Subcutaneous abdominal adipose tissue (tissue), 5 donors: ENCODE results near the gene NHERF1.

ENCODE experiments used
- H3K27ac ChIP-seq: one replicate; pipeline ENCODE4 v1.7.0; 2013; ENCODE audit warnings: low read depth, mild to moderate bottlenecking, inconsistent platforms, low read length, moderate library complexity
- H3K27me3 ChIP-seq, 5 donors: one replicate each; pipeline ENCODE4 v1.7.0; 2013; ENCODE audit warnings: low read length in 5 of 5, inconsistent platforms in 1 of 5; ENCODE audit not compliant: control insufficient read depth in 5 of 5, insufficient read depth in 4 of 5
- H3K36me3 ChIP-seq, 5 donors: one replicate each; pipeline ENCODE4 v1.7.0; 2013; ENCODE audit warnings: low read length in 5 of 5; ENCODE audit not compliant: control insufficient read depth in 5 of 5, insufficient read depth in 5 of 5
- H3K4me1 ChIP-seq, 5 donors: one replicate each; pipeline ENCODE4 v1.7.0; 2013; ENCODE audit warnings: low read length in 5 of 5, mild to moderate bottlenecking in 3 of 5, moderate library complexity in 1 of 5; ENCODE audit not compliant: control insufficient read depth in 5 of 5, insufficient read depth in 5 of 5
- H3K4me3 ChIP-seq, 5 donors: one replicate each; pipeline ENCODE4 v1.7.0; 2013; ENCODE audit warnings: low read length in 5 of 5, low read depth in 1 of 5
- H3K9ac ChIP-seq, 5 donors: one replicate each; pipeline ENCODE4 v1.7.0; 2013; ENCODE audit warnings: low read length in 5 of 5, mild to moderate bottlenecking in 4 of 5, moderate library complexity in 3 of 5
- H3K9me3 ChIP-seq, 5 donors: one replicate each; pipeline ENCODE4 v1.7.0; 2013; ENCODE audit warnings: low read length in 5 of 5; ENCODE audit not compliant: control insufficient read depth in 5 of 5
- donor health status: healthy.
- donor health status: healthy.
- donor health status: healthy.
- donor health status: healthy.
- donor health status: healthy.

The NHERF1 gene

DNA sequence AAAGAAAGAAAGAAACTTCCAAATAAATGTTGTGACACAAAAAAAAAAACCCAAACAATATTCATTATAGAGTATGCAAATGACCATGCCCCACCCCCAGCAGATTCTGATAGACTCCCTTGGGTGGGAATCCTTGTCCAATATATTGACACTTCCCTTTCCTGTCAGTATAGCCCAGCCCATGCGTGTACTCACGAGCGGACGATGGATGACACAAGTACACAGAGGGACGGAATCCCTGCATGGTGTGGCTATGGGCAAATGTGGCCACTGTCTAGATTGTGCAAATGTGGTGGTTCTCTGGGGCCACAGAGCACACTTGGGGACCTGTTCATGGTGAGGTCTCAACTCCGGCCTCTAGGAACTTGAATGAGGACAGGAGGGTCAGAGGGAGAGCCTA lies 8.3 kb upstream of the NHERF1 start:
- Histone ChIP-seq H3K4me1 (peaks cover 3 to 49% (median 39%) of the 10 kb centered on the region in 5 donors), H3K27ac (no peak overlapping the region), H3K36me3 (no peaks in the 10 kb centered on the region), H3K4me3 (no peak overlapping the region), H3K27me3 (peaks cover 28 to 42% (median 33%) of the 10 kb centered on the region in 5 donors), H3K9me3 (no peaks in the 10 kb centered on the region), H3K9ac (no peak overlapping the region)

- Histone ChIP-seq H3K9me3 (no peaks in the 10 kb centered on the region), H3K4me1 (peaks cover 3 to 54% (median 41%) of the 10 kb centered on the region in 5 donors), H3K36me3 (no peaks in the 10 kb centered on the region), H3K27me3 (peaks cover 28 to 42% (median 33%) of the 10 kb centered on the region in 5 donors), H3K4me3 (no peak overlapping the region), H3K27ac (no peak overlapping the region), H3K9ac (no peak overlapping the region)
Measured at GRCh38 chr17:74740641-74741387, 7.6 kb upstream of the NHERF1 start.

DNA sequence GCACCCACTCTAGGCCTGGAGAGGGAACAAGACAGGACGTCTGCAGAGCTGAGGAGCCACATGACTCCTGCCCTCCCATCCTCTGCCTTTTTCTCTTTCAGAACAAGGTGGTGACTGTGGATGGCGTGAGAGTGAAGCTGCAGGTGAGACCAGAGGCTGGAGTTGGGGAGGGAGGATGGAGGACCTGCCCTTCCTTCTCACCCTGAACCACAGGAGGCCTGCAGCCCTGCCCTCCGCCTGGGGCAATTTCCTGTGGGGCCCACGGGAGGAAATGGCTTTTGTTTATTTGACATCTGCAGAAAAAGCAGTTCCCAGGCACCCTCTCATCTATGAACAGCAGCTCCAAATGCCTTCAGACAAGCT lies 6.3 kb upstream of the NHERF1 start:
- Histone ChIP-seq H3K4me3 (no peak overlapping the region), H3K9me3 (no peaks in the 10 kb centered on the region), H3K27me3 (peaks cover 27 to 34% (median 33%) of the 10 kb centered on the region in 5 donors), H3K36me3 (no peaks in the 10 kb centered on the region), H3K9ac (no peak overlapping the region), H3K4me1 (peaks cover 3 to 55% (median 42%) of the 10 kb centered on the region in 5 donors), H3K27ac (no peak overlapping the region)

DNA sequence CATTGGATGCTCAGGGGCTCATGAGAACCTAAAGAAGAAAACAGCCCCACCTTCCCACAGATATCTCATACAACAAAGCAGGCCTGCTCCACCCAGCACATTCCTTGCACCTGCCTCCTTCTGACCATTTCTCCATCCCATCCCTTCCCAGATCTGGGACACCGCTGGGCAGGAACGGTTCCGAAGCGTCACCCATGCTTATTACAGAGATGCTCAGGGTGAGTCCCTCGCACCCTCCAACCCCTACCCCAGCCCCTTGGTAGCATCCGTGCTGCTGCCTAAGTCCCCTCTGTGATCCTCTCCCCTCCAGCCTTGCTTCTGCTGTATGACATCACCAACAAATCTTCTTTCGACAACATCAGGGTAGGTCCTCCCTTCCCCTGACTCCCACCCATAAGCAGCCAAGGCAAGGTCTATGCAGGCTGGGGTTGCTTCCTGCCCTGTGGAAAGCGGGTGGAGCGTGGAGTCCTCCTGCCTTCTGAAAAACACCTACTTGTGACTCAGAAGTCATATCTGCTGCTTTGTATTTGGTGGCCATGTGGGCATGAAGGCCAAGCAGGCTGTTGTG lies 5.4 kb upstream of the NHERF1 start:
- Histone ChIP-seq H3K9me3 (no peaks in the 10 kb centered on the region), H3K4me1 (peaks cover 3 to 54% (median 42%) of the 10 kb centered on the region in 5 donors), H3K27ac (no peak overlapping the region), H3K36me3 (no peaks in the 10 kb centered on the region), H3K27me3 (peaks cover 18 to 25% (median 24%) of the 10 kb centered on the region in 5 donors), H3K4me3 (no peak overlapping the region), H3K9ac (no peak overlapping the region)

DNA sequence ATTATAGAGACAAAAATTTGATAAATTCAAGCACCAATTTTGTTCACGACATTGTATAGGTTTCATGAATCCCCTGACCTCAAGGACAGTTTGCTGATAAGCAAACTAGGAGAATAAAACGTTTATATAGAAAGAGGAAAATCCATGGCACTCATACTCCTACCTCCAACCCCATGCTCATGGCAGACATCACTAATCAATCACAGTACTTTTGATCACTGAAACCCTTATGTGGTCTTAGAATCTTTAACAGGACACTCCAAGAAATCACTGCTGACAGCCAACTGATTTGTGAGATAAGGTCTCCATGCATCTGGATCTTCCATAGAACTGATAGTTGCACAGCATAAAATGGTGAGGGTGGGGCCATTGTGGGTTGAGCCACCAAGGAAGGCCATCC lies 4.7 kb upstream of the NHERF1 start:
- Histone ChIP-seq H3K9me3 (no peaks in the 10 kb centered on the region), H3K4me3 (no peak overlapping the region), H3K4me1 (peaks cover 3 to 50% (median 42%) of the 10 kb centered on the region in 5 donors), H3K9ac (no peak overlapping the region), H3K27ac (no peak overlapping the region), H3K36me3 (no peaks in the 10 kb centered on the region), H3K27me3 (peaks cover 11 to 18% (median 17%) of the 10 kb centered on the region in 5 donors)

GRCh38 chr17:74744349-74744713 lies 4.1 kb upstream of the NHERF1 start:
- Histone ChIP-seq H3K9ac (no peak overlapping the region), H3K9me3 (no peaks in the 10 kb centered on the region), H3K4me1 (peaks cover 3 to 55% (median 48%) of the 10 kb centered on the region in 5 donors), H3K27me3 (peaks cover 6 to 13% (median 11%) of the 10 kb centered on the region in 5 donors), H3K27ac (no peak overlapping the region), H3K4me3 (peak overlapping the region in 1 of 5 donors; percentile 63), H3K36me3 (no peaks in the 10 kb centered on the region)

DNA sequence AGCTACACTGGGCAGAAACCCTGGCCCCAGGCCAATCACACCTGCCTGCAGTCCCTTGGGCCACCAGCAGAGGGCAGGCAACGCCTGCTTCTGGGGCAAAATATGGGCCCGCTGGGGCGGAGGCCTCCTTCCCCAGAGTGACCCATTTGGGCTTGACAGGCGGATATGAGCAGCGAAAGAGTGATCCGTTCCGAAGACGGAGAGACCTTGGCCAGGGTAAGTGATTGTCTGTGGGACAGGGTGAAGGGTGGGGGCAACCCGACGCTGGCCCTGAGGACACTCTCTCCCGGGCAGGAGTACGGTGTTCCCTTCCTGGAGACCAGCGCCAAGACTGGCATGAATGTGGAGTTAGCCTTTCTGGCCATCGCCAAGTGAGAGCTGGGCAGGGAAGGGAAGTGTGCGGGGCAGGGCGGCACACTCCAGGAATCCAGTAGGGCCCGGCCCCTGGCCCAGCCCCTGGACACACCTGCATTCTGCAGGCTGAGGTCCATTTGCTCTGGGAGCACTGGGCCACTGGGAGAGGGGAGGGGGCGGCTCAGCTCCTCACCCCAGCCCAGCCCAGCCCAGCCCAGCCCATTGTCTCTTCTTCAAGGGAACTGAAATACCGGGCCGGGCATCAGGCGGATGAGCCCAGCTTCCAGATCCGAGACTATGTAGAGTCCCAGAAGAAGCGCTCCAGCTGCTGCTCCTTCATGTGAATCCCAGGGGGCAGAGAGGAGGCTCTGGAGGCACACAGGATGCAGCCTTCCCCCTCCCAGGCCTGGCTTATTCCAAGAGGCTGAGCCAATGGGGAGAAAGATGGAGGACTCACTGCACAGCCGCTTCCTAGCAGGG lies 3.5 kb upstream of the NHERF1 start:
- Histone ChIP-seq H3K9me3 (no peaks in the 10 kb centered on the region), H3K27me3 (peaks cover 6 to 12% (median 10%) of the 10 kb centered on the region in 5 donors), H3K27ac (no peak overlapping the region), H3K4me3 (peak overlapping the region; percentile 40 to 68 (median 50)), H3K4me1 (peaks cover 3 to 61% (median 54%) of the 10 kb centered on the region in 5 donors), H3K9ac (peak overlapping the region in 4 of 5 donors; percentile 6 to 79 (median 62)), H3K36me3 (no peaks in the 10 kb centered on the region)

- Histone ChIP-seq H3K27ac (no peak overlapping the region), H3K9ac (no peak overlapping the region), H3K27me3 (peaks cover 0 to 9% (median 5%) of the 10 kb centered on the region in 5 donors), H3K4me1 (peaks cover 8 to 68% (median 61%) of the 10 kb centered on the region in 5 donors), H3K9me3 (no peaks in the 10 kb centered on the region), H3K4me3 (no peak overlapping the region), H3K36me3 (no peaks in the 10 kb centered on the region)
Measured at GRCh38 chr17:74745548-74746177, 2.8 kb upstream of the NHERF1 start.

DNA sequence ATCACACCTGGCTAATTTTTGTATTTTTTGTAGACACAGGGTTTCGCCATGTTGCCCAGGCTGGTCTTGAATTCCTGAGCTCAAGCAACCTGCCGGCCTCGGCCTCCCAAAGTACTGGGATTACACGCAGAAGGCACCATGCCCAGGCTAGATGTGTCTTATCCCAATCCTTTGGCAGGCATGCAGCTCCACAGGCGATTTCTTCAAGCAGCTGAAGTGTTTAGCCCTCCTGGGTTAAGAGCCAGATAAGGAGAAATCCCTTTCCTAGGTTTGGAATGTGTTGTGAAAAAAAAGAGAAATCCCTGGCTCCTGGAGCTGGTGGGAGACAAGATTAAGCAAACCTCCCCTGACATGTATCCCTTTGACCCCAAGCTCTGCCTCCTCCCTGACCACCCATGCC lies 2.1 kb upstream of the NHERF1 start:
- Histone ChIP-seq H3K27me3 (peaks cover 0 to 8% (median 3%) of the 10 kb centered on the region in 5 donors), H3K9ac (peak overlapping the region in 1 of 5 donors; percentile 35), H3K27ac (no peak overlapping the region), H3K36me3 (no peaks in the 10 kb centered on the region), H3K4me1 (peaks cover 9 to 75% (median 68%) of the 10 kb centered on the region in 5 donors), H3K9me3 (no peaks in the 10 kb centered on the region), H3K4me3 (no peak overlapping the region)
